GM21515 (cell line): ENCODE data around the gene CRELD2.

Experiments used
- ATAC-seq: cut with Tn5 transposase; IDR thresholded peaks from one replicate; pipeline ENCODE4 v1.9.1; 2021; ENCODE audit not compliant: unreplicated experiment

The CRELD2 gene

DNA sequence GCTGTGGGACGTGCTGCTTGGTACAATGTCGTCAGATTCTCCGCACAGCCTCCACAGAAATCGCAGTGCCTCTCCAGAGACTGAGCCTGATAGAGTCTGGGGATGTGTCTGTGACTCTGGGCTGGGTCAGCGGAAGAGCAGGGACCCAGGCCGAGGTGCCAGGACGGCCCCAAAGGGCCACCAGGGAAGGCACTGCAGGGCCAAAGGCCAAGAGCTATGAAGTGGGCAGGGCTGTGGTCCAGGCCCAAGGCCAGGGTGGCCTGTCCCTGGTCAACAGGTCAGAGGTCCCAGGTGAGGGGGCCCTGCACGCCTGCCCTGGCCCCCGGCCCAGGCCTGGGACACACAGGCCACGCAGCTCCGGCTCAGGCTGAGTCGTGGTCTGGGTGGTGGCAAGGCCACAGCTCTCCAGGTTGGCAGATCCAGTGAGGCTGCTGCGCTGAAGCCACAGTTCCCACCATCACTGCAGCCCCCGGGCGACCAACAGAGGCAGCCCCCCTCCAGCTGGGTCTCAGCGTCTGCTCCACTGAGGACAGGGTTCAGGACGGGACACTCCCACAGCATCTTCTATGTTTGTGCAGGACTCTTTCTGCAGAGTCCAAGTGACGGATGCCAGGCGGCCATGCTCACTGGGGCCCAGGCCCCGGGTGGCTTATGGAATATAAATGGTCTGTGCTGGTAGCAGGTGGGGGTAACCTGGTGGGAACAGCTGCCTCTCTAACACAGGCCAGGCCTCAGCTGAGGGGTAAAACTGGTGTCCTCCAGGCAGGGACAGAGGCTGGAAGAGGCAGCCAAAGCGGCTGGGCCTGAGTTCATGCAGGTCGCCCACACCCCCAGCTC, 37.4 kb downstream of the CRELD2 start:
- no peak for ATAC-seq

- ATAC-seq = no peak
Measured at GRCh38 chr22:49956418-49956770, 38.0 kb downstream of the CRELD2 start.

DNA sequence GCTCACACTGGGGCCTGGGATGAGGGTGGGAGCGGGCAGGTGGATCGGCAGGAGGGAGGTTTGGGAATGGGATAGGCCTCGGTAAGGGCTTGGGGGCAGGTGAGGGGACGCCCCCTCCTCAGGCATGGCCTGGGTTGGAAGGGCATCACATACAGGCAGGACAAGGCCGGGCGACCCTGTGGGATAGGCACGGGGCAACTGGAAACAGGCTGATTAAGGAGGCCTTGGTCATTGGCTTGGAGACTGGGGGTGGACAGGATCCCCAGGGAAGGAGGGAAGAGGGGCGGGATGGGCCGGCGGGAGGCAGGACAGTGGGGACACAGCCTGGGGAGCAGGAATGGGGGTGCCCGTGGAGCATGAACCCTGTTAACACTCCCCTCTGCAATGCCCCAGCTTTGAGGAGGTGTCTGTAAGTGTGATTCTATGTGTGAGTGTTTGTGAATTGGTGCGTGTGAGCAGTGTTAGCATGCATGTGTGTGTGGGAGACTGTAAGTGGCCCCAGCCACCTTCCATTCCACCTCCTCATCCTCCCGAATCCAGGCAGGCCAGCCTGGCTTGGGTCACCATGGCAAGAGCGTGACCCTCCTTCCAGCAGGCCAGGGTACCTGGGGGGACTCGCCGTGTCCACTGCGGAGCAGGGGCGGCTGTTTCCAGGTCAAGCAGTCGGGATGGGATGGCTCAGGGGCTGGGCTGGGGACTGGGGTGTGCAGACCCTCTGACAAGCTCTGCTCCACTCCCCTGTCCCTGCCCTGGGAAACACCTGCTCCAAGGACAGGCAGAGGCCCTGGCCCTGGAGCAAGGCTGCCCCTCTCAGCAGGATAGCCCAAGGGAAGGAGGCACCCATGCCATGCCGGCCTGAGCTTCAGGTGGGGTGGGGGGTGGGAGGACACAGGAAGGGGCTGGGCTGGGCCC, 38.7 kb downstream of the CRELD2 start:
- no peak for ATAC-seq

- no peak for ATAC-seq
Measured at GRCh38 chr22:49957826-49958365, 39.5 kb downstream of the CRELD2 start.

DNA sequence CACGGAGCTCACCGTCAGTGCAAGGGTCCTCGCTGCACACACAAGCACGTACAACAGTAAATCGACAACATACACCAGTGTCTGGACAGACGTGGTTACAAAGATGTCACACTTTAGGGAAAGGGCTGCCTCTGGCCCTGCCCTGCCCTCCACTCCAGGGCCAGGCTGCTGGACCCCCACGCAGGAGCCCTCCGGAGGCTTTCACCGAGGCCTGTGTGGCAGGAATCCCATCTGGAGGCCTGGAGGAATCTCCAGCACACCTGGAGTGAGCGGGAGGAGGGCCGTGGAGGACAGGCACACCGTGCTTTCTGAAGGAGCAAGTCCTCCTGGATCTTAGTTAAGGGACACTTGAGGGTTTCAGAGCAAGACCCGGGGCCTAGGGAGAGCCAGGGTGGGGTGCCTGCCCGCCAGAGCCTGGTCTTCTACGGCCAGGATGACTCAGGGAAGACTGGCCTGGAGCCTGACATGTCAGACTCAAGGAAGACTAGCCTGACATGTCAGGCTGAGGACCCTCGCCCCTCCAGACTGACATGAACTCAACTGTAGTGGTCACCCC, 40.0 kb downstream of the CRELD2 start:
- no peak for ATAC-seq

DNA sequence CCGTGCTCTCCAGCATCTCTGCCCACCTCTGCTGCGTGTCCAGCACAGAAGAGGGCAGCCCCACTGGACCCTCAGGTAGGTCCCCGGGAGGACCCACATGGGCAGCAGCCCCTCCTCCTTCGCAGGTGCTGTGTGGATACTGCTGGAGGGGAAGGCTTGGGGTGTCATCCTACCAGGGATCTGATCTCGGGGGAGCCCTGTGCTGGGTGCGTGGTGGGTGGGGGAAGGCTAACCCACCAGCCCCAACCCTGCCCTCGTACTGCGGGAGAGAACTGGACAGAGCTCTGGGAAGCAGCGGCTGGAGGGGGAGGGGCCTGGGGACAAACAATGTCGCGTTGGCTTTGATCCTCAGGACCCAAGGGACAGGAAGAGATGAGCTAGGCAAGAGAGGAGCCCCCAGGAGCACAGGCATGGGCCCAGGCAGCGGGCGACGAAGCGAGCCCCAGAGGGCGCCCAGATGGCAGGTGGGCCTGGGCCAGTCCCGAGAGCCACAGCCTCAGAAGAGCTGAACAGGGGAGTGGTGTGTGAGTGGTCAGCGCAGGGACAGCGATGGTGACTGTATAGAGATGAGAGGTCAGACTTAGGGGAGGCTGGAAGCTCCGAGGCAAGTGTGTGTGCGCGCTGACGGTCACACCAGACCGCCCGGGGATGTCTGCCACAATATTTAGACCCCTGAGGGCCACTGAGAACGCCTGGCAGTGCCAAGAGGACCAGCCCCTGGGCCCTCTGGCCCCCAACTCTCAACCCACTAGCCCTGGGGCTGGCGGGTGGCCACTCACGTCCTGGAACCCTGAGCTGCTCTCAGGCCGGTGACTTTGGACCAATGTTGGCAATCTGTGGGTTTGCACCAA, 40.7 kb downstream of the CRELD2 start:
- ATAC-seq = no peak

DNA sequence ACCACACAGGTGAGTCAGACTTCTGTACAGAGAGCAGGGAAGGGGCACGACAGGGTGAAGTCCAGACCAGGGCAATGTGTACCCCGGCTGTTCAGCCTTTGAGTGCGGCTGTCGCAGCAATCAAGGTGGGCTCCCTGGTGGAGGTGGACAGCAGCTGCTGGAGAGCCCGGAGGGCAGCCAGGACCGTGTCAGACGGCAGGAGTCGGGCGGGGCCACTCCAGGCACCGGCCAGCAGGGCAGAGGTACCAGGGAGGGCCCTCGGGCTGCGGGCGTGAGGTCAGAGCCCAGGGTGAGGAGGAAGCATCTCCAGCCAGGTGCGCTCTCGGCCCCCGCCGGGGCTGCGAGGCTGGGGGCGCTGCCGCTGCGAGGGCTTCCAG, 41.3 kb downstream of the CRELD2 start:
- peak; percentile 15 for ATAC-seq

- ATAC-seq = peak; percentile 51
Measured at GRCh38 chr22:49960159-49961004, 41.9 kb downstream of the CRELD2 start, which contains the start of gene PIM3. Gene PIM3 (plus strand): TSS chr22:49960772. CDS start chr22:49960948, 176 bp downstream.

DNA sequence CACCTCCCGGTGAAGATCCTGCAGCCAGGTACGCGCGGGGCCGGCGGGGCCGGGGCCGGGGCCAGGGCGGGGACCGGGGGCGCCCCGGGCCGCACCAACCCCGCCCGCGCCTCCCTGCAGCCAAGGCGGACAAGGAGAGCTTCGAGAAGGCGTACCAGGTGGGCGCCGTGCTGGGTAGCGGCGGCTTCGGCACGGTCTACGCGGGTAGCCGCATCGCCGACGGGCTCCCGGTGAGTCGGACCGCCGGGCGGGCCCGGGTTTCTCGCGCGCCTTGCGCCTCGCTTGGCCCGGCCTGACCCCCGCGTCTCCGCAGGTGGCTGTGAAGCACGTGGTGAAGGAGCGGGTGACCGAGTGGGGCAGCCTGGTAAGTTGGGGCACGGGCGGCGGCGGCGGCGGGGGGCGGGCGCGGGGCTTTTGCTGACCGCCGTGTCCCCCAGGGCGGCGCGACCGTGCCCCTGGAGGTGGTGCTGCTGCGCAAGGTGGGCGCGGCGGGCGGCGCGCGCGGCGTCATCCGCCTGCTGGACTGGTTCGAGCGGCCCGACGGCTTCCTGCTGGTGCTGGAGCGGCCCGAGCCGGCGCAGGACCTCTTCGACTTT, 42.7 kb downstream of the CRELD2 start:
- ATAC-seq = no peak

- no peak for ATAC-seq
Measured at GRCh38 chr22:49961601-49962011, 43.2 kb downstream of the CRELD2 start.

DNA sequence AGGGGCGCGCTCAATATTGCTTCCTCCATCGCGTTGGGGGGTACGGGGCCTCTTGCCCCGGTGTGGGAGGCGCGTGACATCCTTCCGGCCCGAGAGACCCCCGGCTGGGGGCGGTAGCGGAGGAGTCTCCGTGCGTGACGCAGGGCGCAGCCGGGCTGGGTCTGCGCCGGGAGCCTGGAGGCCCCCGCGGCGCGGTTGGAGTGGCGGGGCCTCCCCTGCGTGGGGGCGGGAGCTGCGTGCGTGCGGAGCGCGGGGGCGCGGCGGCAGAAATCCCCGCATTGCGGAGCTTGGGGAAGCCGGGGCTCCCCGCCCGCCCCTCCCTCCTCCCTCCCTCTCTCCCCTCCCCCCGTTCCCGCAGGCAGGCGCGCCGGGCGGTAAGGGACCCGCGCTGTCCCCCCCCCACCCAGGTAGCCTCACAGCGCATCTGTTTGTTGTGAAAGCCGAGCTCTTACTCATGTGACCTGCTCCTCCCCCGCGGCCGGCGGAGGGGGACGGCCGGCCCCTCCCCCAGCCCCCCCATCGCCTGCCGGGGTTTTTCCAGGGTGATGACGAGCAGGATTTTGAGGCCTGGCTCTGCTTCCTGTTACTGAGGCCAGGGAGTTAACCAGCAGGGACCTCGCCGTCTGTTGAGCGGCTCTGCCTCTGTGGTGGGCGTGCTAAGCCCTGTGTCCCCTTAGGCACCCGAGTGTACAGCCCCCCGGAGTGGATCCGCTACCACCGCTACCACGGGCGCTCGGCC, 43.7 kb downstream of the CRELD2 start:
- no peak for ATAC-seq

DNA sequence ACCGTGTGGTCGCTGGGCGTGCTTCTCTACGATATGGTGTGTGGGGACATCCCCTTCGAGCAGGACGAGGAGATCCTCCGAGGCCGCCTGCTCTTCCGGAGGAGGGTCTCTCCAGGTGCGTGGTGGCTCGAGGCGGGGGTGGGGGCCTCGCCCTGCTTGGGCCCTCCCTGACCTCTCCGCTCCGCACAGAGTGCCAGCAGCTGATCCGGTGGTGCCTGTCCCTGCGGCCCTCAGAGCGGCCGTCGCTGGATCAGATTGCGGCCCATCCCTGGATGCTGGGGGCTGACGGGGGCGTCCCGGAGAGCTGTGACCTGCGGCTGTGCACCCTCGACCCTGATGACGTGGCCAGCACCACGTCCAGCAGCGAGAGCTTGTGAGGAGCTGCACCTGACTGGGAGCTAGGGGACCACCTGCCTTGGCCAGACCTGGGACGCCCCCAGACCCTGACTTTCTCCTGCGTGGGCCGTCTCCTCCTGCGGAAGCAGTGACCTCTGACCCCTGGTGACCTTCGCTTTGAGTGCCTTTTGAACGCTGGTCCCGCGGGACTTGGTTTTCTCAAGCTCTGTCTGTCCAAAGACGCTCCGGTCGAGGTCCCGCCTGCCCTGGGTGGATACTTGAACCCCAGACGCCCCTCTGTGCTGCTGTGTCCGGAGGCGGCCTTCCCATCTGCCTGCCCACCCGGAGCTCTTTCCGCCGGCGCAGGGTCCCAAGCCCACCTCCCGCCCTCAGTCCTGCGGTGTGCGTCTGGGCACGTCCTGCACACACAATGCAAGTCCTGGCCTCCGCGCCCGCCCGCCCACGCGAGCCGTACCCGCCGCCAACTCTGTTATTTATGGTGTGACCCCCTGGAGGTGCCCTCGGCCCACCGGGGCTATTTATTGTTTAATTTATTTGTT, 44.6 kb downstream of the CRELD2 start:
- no peak for ATAC-seq

DNA sequence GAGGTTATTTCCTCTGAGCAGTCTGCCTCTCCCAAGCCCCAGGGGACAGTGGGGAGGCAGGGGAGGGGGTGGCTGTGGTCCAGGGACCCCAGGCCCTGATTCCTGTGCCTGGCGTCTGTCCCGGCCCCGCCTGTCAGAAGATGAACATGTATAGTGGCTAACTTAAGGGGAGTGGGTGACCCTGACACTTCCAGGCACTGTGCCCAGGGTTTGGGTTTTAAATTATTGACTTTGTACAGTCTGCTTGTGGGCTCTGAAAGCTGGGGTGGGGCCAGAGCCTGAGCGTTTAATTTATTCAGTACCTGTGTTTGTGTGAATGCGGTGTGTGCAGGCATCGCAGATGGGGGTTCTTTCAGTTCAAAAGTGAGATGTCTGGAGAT, 45.2 kb downstream of the CRELD2 start:
- ATAC-seq = no peak

DNA sequence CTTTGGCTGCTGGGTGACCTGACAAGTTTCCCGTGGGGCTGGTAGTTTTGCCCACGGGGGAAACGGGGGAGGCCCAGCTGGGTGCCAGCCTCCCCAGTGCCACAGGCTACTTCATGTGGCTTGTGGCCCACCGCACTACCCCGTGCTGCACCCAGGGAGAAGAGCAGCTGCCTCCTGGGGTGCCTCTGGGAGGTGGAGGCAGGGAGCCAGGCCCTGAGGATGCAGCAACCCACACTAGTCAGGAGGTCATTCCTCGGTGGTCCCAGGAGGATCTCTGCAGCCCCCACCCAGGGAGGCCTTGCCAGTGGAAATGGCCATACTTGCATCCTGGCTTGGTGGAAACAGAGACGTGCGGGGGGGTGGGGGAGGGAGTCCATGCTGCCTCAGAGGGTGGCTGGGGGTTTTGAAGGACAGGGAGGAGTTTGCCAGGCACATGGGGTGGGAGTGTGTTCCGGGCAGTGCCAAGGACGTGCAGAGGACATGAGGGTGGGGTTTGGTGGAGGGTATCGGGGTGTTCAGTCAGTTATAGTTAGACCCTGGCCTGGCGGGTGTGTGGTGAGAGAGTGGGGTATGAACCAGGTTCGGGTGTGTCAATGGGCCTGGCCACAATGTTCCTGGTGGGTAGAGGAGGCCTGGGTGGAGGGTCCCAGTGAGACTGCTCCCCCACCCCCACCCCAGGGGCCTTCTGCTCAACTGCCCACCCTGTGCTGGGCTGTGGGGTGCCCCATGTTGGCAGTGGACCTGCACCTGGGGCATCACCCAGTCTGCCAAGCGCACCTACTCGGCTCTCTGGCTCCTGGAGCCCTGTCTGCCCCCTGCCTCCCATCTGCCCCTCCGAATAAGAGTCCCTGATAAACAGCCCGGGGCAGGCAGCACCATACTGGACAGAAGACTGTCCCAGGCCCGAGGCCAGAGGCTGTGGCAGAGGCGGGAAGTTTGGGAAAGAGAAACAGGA, 46.0 kb downstream of the CRELD2 start:
- ATAC-seq = no peak

DNA sequence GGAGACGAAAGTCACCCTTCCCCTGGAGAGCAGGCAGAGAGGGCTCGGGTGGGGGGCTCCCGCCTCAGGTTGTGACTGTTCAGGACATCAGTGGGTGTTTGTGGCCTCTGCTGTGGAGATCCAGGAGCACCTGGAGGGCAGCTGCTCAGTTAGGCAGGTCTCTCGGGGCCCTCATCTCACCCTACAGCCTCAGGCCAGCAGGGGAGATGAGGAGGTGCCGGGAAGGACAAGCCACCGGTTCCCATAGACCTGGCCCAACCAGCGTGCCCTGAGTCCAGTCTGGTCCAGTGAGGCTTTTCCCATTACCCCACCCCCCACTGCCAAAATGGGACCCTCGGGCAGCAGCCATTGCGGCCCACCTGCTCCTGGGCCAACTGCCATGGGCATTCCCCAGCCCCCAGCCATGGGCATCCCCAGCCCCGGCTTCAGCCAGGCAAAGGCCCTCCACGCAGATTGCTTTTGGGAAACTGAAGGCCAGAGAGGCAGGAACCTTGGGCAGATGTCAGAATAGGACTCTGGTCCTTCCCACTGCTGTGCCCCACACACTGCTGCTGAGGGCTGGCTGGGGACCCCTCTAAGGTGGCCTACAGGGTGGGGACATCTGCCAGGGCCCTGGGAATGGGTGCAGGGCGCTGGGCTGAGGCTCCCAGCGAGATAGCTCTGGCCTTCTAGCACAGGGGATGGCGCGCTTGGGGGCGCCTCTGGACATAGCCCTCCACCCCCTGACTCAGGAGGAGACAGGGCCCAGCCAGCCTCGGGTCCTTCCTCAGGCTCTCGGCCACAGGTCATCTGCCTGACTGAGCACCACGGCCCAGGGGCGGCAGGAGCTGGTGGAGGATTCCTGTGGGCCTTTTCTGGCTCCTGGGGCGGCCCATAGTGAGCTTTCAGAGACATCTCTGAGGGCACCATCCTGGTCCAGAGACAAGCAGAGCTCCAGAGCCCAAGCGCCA, 46.9 kb downstream of the CRELD2 start:
- no peak for ATAC-seq
